Mammary epithelial cell (primary cell): Measurements from ENCODE around the gene UBD.

Experiments
- CTCF ChIP-seq, 2 donors: IDR thresholded peaks in 1 of 2; conservative IDR thresholded peaks in 1 of 2; 2 replicates each; pipeline ENCODE4 v1.5.1; 2011 to 2012; ENCODE audit warnings: inconsistent platforms in 2 of 2, low read length in 2 of 2, mild to moderate bottlenecking in 2 of 2, control low read depth in 1 of 2, low read depth in 1 of 2; ENCODE audit not compliant: insufficient read depth in 1 of 2; ENCODE audit errors: extremely low read depth in 1 of 2
- EZH2 ChIP-seq: IDR thresholded peaks from 2 replicates; pipeline ENCODE4 v1.6.1; 2012; ENCODE audit warnings: low read length, inconsistent platforms, borderline replicate concordance

- TF ChIP-seq CTCF (conservative IDR thresholded peaks at IDR 0.05 in 1 of 2, IDR thresholded peaks at IDR 0.05 in 1 of 2; ENCODE audit: extremely low read depth in 1 of 2, insufficient read depth in 1 of 2, low read depth in 1 of 2, low read length in 2 of 2) (no peak), EZH2 (no peak)
These were observed 8.5 kb upstream of the UBD start for GRCh38 chr6:29567991-29568390.
